C1 segment of cervical spinal cord (tissue), 14 donors: ENCODE measurements around the gene PRX.
"Not testable (repeated sequence)": the region's sequence is repeated elsewhere in the genome, so short reads cannot be mapped to it uniquely, and the experiment has no call there.

Source experiments
- DNase-seq, 14 donors: peaks; one replicate each; lab custom pipeline; 2025; lab: John Stamatoyannopoulos, UW

Gene PRX

GRCh38 chr19:40416918-40417642 is 3.9 kb upstream of the PRX start:
- no peak for DNase-seq

GRCh38 chr19:40415768-40416167 is 2.6 kb upstream of the PRX start:
- DNase-seq: no peak

- no peak for DNase-seq
Observed at GRCh38 chr19:40414542-40415535, 1.7 kb upstream of the PRX start.

GRCh38 chr19:40412866-40413265 is 312 bp downstream of the PRX start:
- no peak for DNase-seq

- DNase-seq: no peak
Observed at GRCh38 chr19:40411958-40412499, 1.1 kb downstream of the PRX start.

GRCh38 chr19:40411125-40411842 is 1.9 kb downstream of the PRX start:
- DNase-seq: no peak

- no peak for DNase-seq
Observed at GRCh38 chr19:40410030-40410389, 3.2 kb downstream of the PRX start.

GRCh38 chr19:40408598-40408925 is 4.6 kb downstream of the PRX start:
- not testable (repeated sequence) for DNase-seq

GRCh38 chr19:40407714-40408597 is 5.2 kb downstream of the PRX start:
- DNase-seq: no peak

- peak in 10 of 14 donors; percentile 5 to 65 (median 24) for DNase-seq
Observed at GRCh38 chr19:40403262-40403984, 9.8 kb downstream of the PRX start.

- no peak for DNase-seq
Observed at GRCh38 chr19:40400559-40400958, 12.6 kb downstream of the PRX start.

GRCh38 chr19:40398417-40399131 is 14.6 kb downstream of the PRX start:
- peak in 1 of 14 donors; percentile 3 for DNase-seq

GRCh38 chr19:40397568-40397906 is 15.6 kb downstream of the PRX start:
- DNase-seq: no peak

- DNase-seq: no peak
Observed at GRCh38 chr19:40396886-40397567, 16.2 kb downstream of the PRX start.

GRCh38 chr19:40395956-40396355 is 17.2 kb downstream of the PRX start:
- no peak for DNase-seq

- DNase-seq: no peak
Observed at GRCh38 chr19:40394816-40395210, 18.4 kb downstream of the PRX start.

GRCh38 chr19:40393894-40394815 is 19.0 kb downstream of the PRX start:
- no peak for DNase-seq
